B cell (primary cell): ENCODE data around the gene GALNT5. TPM values are rescaled to one million over a fixed set of nuclear protein-coding genes. Genes with fewer than 3 reads are reported as not detected.

Experiments
- ATAC-seq: fragments of 200-7000 bp; cut with Tn5 transposase; one replicate; pipeline ENCODE4 v1.10.0; 2021; ENCODE audit warnings: low read depth, mild to moderate bottlenecking, moderate number of reproducible peaks, moderate library complexity
- CTCF ChIA-PET: fragments of 350-600 bp; sonication (Branson Sonifier 250); formaldehyde crosslinking; loops from one replicate; lab custom pipeline; 2021; ENCODE audit warnings: antibody characterized with exemption, inconsistent platforms; lab: Charles Lee
- POLR2A ChIA-PET: fragments of 350-600 bp; sonication (Branson Sonifier 250); formaldehyde crosslinking; loops from one replicate; lab custom pipeline; 2021; ENCODE audit warnings: antibody characterized with exemption; lab: Charles Lee
- DNase-seq: peaks from one replicate; pipeline ENCODE4 v3.0.0; 2013
- H2AFZ ChIP-seq: 2 replicates; pipeline ENCODE4 v1.6.1; 2012; ENCODE audit warnings: mild to moderate bottlenecking, low read depth, low read length; ENCODE audit not compliant: insufficient read depth, poor library complexity, severe bottlenecking
- H3K27ac ChIP-seq, 2 donors: 1 replicate in 1 of 2; 2 replicates in 1 of 2; pipeline ENCODE4 v1.5.1; 2012 to 2013; ENCODE audit warnings: low read length in 2 of 2, mild to moderate bottlenecking in 2 of 2, moderate library complexity in 1 of 2
- H3K27me3 ChIP-seq, 4 experiments: fragments of 200-600 bp in 1 of 4; sonication (generic) in 1 of 4; replicated peaks in 1 of 4; 1 replicate in 2 of 4; 2 replicates in 2 of 4; pipeline versions ENCODE4 v1.6.1 to v1.7.0; 2013 to 2016; ENCODE audit warnings: low read length in 3 of 4, mild to moderate bottlenecking in 2 of 4, mixed read lengths in 1 of 4, moderate library complexity in 1 of 4; ENCODE audit not compliant: insufficient read depth in 4 of 4, control insufficient read depth in 3 of 4; ENCODE audit errors: control extremely low read depth in 1 of 4
- H3K36me3 ChIP-seq, 2 experiments: replicated peaks in 1 of 2; 1 replicate in 1 of 2; 2 replicates in 1 of 2; pipeline versions ENCODE4 v1.6.1 to v1.7.1; 2013; ENCODE audit warnings: low read length in 1 of 2; ENCODE audit not compliant: insufficient read depth in 2 of 2, control insufficient read depth in 1 of 2; ENCODE audit errors: control extremely low read depth in 1 of 2, extremely low read depth in 1 of 2
- H3K4me1 ChIP-seq, 2 donors: fragments of 200-600 bp in 1 of 2; sonication (generic) in 1 of 2; 1 replicate in 1 of 2; 2 replicates in 1 of 2; pipeline versions ENCODE4 v1.5.1 to v1.6.1; 2013 to 2017; ENCODE audit warnings: low read length in 2 of 2; ENCODE audit not compliant: control insufficient read depth in 2 of 2, insufficient read depth in 2 of 2
- H3K4me2 ChIP-seq: replicated peaks from 2 replicates; pipeline ENCODE3; 2012; ENCODE audit warnings: mild to moderate bottlenecking, low read depth, low read length; ENCODE audit not compliant: poor library complexity, severe bottlenecking
- H3K4me3 ChIP-seq, 5 experiments: fragments of 200-600 bp in 1 of 5; sonication (generic) in 1 of 5; 1 replicate in 3 of 5; 2 replicates in 2 of 5; pipeline versions ENCODE4 v1.5.1 to v1.7.0; 2011 to 2016; ENCODE audit warnings: low read length in 4 of 5, mild to moderate bottlenecking in 4 of 5, low read depth in 2 of 5, control low read depth in 1 of 5, moderate library complexity in 1 of 5; ENCODE audit not compliant: insufficient read depth in 1 of 5; ENCODE audit errors: control extremely low read depth in 1 of 5, extremely low read depth in 1 of 5
- H3K79me2 ChIP-seq: fragments of 200-600 bp; sonication (generic); one replicate; pipeline ENCODE4 v1.6.0; 2016; ENCODE audit warnings: low read length; ENCODE audit not compliant: control insufficient read depth, insufficient read depth
- H3K9ac ChIP-seq: fragments of 200-600 bp; sonication (generic); 2 replicates; pipeline ENCODE4 v1.6.1; 2017; ENCODE audit warnings: mild to moderate bottlenecking, low read length, moderate library complexity
- H3K9me3 ChIP-seq, 3 donors: one replicate each; pipeline versions ENCODE4 v1.6.1 to v1.7.1; 2013; ENCODE audit warnings: low read length in 2 of 3; ENCODE audit not compliant: control insufficient read depth in 2 of 3, insufficient read depth in 1 of 3; ENCODE audit errors: control extremely low read depth in 1 of 3
- H4K20me1 ChIP-seq: 2 replicates; pipeline ENCODE4 v1.6.0; 2012; ENCODE audit warnings: mild to moderate bottlenecking, low read length; ENCODE audit not compliant: insufficient read depth, control insufficient read depth, poor library complexity, severe bottlenecking
- H3K27ac Mint-ChIP-seq: one replicate; pipeline ENCODE4 v1.8.0; 2021; ENCODE audit warnings: mixed read lengths
- H3K27me3 Mint-ChIP-seq: one replicate; pipeline ENCODE4 v1.8.0; 2021; ENCODE audit warnings: mixed read lengths
- H3K4me1 Mint-ChIP-seq: one replicate; pipeline ENCODE4 v1.8.0; 2021; ENCODE audit warnings: mixed read lengths
- H3K4me3 Mint-ChIP-seq: one replicate; pipeline ENCODE4 v1.8.0; 2021; ENCODE audit warnings: mixed read lengths
- H3K9me3 Mint-ChIP-seq: one replicate; pipeline ENCODE4 v1.8.0; 2022; ENCODE audit warnings: mixed read lengths; ENCODE audit not compliant: insufficient read depth
- CTCF ChIP-seq: fragments of 200-600 bp; IDR thresholded peaks from one replicate; pipeline ENCODE4 v1.8.0; 2022; ENCODE audit warnings: antibody characterized with exemption, mild to moderate bottlenecking
- EZH2 ChIP-seq: IDR thresholded peaks from 2 replicates; pipeline ENCODE4 v1.6.1; 2012; ENCODE audit warnings: borderline replicate concordance, low read depth, mild to moderate bottlenecking, moderate library complexity, low read length; ENCODE audit not compliant: insufficient read depth, poor library complexity, severe bottlenecking
- WGBS: methylation state at CpG from one replicate; pipeline ENCODE4 v1.1.5; 2013; ENCODE audit warnings: missing lambda C conversion rate; ENCODE audit not compliant: insufficient coverage; 5-methylcytosine and 5-hydroxymethylcytosine counted together
- intact Hi-C: fragments of 100-400 bp; cut with micrococcal nuclease; formaldehyde crosslinking; loops from one replicate; pipeline ENCODE4 v1.10.0; 2022
- polyA plus RNA-seq: library from polyadenylated mRNA; depleted of rRNA; stranded (reverse); fragments of >200 nt; gene quantifications from 2 replicates; pipeline ENCODE4 v1.2.3, GENCODE V29; 2012
- total RNA-seq, 2 donors: library from RNA; stranded (reverse); fragments of 120-200 nt in 1 of 2; gene quantifications; 1 replicate in 1 of 2; 2 replicates in 1 of 2; pipeline versions ENCODE4 v1.2.3 to v1.2.4, GENCODE V29; 2013 to 2022

Gene GALNT5
- total and polyA plus RNA-seq, 2 donors (not counting 1 experiment from before 2014, with no cell fraction given): not detected

- peaks cover 0 to 3% of the 10 kb centered on the region in 2 donors for H3K4me1 ChIP-seq
- DNase-seq: no peak
- CTCF ChIA-PET: no interaction called here
- no peak overlapping the region for H3K27ac ChIP-seq
- peaks cover 0 to 4% (median 0%) of the 10 kb centered on the region in 4 experiments for H3K27me3 ChIP-seq
- POLR2A ChIA-PET: no interaction called here
- H3K79me2 ChIP-seq: no peaks in the 10 kb centered on the region
- H4K20me1 ChIP-seq: no peaks in the 10 kb centered on the region
- no CpG with 5 or more reads among the region's 3 CpGs for WGBS
- H3K4me2 ChIP-seq: no peak overlapping the region
- no peak for TF ChIP-seq CTCF
- no peak for TF ChIP-seq EZH2
- no peak overlapping the region for H2AFZ ChIP-seq
- ATAC-seq: no peak
- no peaks in the 10 kb centered on the region for H3K9me3 ChIP-seq
- Mint-ChIP-seq H3K4me1 (peaks cover 4% of the 10 kb centered on the region), H3K9me3 (no peaks in the 10 kb centered on the region), H3K4me3 (no peak overlapping the region), H3K27ac (no peak overlapping the region), H3K27me3 (peaks cover 38% of the 10 kb centered on the region)
- no peak overlapping the region for H3K4me3 ChIP-seq
- H3K36me3 ChIP-seq: no peaks in the 10 kb centered on the region
- intact Hi-C loops: no loop called here
- no peak overlapping the region for H3K9ac ChIP-seq
Observed at GRCh38 chr2:157262248-157262647, 4.7 kb downstream of the GALNT5 start.

GRCh38 chr2:157264099-157264498 lies 6.6 kb downstream of the GALNT5 start:
- CTCF ChIA-PET: no interaction called here
- no peaks in the 10 kb centered on the region for H4K20me1 ChIP-seq

More at GRCh38 chr2:157264099-157264498, 6.6 kb downstream of the GALNT5 start:
- H3K27me3 Mint-ChIP-seq: peaks cover 25% of the 10 kb centered on the region
- no peak overlapping the region for H3K4me3 ChIP-seq
- H3K9me3 ChIP-seq: no peaks in the 10 kb centered on the region
- no peaks in the 10 kb centered on the region for H3K27me3 ChIP-seq
- no peak overlapping the region for H3K4me2 ChIP-seq
- POLR2A ChIA-PET: no interaction called here
- H3K27ac ChIP-seq: no peak overlapping the region
- TF ChIP-seq EZH2: no peak
- no peak for TF ChIP-seq CTCF
- 75% methylated on average over 2 of the region's 3 CpGs for WGBS
- H3K27ac Mint-ChIP-seq: no peak overlapping the region
- H3K4me1 Mint-ChIP-seq: peaks cover 4% of the 10 kb centered on the region
- no peaks in the 10 kb centered on the region for H3K36me3 ChIP-seq
- intact Hi-C loops: no loop called here
- no peaks in the 10 kb centered on the region for H3K9me3 Mint-ChIP-seq
- no peak overlapping the region for H3K9ac ChIP-seq
- no peak overlapping the region for H3K4me3 Mint-ChIP-seq
- H3K4me1 ChIP-seq: peaks cover 0 to 3% of the 10 kb centered on the region in 2 donors
- no peak overlapping the region for H2AFZ ChIP-seq
- no peak for ATAC-seq
- DNase-seq: no peak
- no peaks in the 10 kb centered on the region for H3K79me2 ChIP-seq
